HG03159 (cell line): ENCODE measurements around the gene GLI3.

Experiments
- ATAC-seq: cut with Tn5 transposase; IDR thresholded peaks from one replicate; pipeline ENCODE4 v1.9.1; 2021; ENCODE audit warnings: mild to moderate bottlenecking, moderate library complexity; ENCODE audit not compliant: unreplicated experiment

The GLI3 gene

DNA sequence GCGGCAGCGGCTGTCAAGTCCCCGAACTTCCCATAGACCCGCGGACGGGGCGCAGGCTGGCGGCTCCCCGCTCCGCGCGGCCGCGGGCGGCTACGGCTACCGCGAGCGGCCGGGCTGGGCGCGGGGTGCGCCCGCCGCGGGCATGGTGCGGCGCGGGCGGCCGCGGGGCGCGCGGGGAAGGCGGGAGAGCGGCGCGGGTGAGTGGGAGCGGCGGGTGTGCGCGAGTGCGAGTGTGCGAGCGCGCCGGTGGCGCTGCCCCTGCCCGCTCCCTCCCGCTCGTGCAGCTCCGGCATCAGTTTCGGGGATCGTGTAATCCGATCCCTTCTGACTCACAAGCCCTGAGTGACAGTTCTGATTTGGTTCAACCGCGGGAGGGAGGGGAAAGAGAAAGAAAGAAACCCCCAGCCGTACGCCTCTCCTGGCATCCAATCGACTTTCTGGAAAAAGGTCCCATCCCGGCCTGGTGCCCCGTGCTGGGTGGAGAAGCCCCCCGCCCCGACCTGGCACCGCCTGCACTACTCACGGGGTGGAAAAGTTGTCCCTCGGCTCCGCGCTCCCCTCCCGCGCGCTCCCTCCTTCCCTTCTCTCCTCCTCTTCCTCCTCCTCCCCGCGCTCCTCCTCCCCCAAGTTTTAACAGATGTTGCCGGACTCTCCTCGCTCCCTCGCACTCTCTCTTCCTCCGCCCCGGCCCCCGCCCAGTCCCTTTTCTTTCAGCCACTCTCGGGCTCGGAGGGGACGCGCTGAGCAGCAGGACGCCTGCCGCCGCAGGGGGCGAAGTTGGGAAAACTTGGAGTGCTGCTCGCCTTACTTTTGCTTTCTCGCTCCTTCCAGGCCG, at the start of gene GLI3:
Gene GLI3, minus strand, starts transcription at position 234 of the 835 bp plus-strand sequence. CDS start 13,956 bp downstream, outside the sequence.
- peak; percentile 65 for ATAC-seq

DNA sequence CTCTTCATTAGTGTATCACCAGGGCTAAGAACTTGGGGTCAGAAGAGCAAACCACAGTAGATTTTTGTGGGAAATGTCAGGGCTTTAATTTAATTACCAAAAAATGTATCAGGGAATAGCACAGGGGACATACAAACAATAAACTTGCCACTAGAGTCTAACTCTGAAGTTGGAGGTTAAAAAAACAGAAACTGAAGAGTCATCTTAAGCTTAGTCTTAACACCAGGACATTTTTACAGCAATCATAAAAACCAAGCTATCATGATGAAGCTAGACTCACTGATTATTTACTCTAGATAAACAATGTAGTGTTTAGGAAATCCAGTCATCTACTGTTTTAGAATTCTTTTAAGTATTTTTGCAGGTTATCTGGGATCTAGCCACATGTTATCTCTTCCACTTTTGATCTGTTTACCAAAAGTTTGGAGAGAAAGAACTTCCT, 48.4 kb upstream of the GLI3 start:
- ATAC-seq: no peak

DNA sequence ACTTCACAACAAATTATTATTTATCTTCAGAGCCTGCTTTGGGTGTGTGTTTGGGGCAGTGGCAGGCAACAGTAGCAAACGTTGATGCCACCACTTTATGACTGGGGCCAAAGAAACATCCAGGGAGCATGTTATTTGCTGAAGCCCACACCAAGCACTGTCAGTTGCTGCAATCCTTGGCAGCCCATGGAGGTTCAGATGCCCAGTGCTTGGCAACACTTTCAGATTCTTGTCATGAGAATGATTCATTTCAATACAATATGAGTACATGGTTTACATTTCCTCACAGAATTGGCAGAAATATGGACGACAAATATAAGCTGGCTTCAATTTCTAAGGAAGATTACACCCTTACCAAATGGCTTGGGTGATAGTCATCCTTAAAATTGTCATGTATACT, 46.5 kb upstream of the GLI3 start:
- ATAC-seq: no peak

DNA sequence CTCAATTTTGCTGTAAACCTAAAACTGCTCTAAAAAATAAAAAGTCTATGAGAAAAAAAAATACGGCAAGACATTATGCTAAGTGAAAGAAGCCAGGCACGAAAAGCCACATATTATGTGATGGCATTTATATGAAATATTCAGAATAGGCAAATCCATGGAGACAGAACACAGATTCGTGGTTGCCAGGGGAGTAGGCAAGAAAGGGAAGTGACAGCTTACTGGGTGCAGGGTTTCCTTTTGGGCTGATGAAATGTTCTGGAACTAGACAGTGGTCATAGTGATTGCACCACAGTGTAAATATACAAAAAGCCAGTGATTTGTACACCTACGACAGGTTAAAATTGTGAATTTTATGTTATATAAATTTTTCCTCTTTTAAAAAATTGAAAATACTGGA, 41.3 kb upstream of the GLI3 start:
- no peak for ATAC-seq

DNA sequence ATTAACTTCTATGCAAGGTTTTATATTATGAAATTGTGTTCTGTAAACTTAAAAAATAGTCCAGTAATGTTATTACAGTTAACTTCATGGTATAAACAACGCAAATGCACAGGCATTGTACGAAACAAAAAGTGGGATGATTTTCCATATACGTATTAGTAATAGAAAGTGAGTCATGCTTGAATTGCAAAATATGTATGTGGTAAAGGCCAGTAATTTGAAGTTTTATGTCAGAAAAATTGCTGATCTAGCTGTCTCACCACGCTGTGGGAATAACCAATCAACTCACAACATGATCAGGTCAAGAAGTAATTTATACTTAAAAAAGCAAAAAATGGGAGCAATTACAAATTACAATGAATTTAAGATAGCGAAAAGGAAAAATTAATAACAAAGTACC, 37.0 kb upstream of the GLI3 start:
- no peak for ATAC-seq

DNA sequence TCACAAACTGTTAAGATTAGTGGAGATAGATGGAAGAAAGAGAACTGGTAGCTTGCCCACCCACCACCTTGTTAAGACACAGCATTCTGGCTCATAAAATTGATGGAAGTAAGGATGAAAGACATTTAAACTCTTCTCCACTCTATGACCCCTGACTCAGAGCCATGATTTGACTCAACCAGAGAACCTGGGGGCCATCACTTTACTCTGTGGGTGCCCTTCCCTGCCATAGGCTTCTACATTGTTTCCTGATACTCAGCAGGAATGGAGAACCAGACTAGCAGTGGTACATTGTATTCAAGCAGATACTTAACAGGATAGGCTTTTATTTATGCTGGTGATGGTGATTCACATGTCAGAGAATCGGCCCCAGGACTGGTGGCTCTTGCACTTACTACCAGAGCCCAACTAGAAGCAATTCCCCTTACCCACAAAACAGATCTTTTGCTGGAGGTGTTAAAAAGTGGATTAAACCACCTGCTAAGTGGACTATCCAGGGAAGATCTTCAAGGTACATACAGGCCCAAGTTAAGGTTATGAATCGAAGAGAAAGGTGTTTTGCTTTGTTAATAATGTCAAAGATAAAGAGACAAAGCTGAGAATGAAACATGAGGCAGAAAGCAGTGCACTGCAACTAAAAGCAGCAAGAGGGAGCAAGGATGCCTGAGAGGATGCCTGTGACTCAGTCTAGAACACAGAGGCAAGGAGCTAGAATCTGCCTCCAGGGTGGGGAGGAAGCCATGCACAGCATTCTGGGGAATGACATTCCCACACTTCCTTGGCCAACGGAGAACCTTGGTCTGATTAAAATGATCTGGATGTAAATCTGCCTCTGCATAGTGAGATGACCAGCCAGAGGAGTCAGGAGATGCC, 36.0 kb upstream of the GLI3 start:
- no peak for ATAC-seq

DNA sequence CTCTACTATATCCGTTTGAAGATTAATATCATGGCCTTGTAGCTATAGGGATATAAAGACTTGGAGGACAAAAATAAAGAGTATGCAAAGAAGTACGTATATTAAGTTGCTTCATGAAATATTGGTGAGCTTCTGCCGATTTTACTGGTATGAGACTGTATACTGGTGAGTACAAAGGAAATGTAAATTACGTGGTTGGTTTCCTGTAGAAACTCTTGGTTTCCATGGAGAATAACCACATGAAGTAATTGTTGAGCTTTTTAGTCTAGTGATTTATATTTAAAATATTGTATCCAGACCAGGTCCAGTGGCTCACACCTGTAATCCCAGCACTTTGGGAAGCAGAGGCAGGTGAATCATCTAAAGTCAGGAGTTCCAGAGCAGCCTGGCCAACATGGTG, 32.2 kb upstream of the GLI3 start:
- ATAC-seq: no peak

DNA sequence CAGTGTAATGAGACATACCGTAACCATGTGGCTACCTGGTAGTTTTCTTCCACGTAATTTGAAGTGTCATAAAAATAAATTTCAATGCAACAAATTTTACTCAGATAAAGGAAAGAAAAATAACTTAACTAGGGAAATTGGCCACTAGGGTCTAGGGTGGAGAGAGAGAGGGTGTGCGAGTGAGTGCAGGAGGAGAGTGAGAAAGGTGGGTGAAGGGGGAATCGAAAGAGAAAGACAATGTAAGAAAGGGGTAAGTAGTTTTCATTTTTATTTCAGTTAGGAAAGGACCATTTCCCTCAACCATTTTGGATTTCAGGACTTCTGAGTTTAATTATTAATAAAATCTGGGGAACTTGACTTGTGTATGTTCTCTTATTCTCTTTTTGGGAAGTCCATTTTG, 27.7 kb upstream of the GLI3 start:
- ATAC-seq: no peak

DNA sequence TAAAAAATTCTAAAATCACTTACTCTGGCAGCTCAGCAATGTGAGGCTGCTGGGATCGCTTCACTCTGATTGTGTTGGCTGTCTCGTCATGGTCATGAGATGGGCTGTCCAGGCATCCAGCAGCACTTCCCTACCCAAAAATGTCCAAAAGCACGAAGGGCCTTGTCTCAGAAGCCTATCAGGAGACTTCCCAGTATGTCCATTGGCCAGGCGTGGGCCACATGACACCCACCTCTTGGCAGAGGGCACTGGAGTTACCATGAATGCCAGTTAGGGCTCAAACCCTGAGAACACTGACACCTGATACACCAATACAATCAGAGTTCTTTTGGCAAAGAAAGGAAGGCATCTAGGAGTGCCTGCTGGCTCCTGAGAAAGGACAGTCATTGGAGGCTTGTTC, 27.0 kb upstream of the GLI3 start:
- ATAC-seq: no peak

DNA sequence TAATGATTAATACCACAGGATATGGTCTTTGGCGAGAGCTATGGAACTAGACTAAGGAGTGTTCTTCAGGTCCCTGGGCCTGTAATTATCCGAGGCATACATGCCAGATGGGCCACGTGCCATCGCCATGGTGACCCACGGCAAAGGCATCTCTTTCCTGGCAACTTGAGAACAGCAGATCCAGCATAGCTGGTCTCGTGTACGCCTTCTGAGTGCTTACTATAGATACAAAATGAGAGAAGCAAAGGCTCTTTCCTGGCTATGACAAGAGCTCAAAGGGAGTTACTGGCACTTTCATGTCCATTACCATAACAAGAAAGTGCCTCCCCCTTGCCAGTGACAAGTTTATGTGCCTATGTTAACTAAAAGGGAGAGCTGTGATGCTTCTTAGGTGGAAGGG, 26.0 kb upstream of the GLI3 start:
- no peak for ATAC-seq

DNA sequence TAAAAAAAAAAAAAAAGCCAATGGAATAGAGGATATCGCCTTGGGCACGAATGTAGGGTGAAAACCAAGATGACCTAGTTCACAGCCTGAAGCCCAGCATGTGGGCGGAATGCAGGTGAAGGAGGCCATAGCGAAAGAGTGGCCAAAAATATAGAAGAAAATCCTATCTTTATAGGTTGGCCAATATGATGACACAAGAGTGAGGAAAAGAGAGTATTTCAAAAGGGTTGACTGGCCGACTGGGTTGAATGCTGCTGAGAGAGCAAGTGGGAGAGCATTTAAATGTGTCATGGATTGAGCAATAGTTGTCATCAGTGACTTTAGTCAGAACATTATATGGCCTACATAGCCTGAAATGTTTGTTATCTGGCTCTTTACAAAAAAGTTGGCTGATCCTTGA, 17.2 kb upstream of the GLI3 start:
- no peak for ATAC-seq

DNA sequence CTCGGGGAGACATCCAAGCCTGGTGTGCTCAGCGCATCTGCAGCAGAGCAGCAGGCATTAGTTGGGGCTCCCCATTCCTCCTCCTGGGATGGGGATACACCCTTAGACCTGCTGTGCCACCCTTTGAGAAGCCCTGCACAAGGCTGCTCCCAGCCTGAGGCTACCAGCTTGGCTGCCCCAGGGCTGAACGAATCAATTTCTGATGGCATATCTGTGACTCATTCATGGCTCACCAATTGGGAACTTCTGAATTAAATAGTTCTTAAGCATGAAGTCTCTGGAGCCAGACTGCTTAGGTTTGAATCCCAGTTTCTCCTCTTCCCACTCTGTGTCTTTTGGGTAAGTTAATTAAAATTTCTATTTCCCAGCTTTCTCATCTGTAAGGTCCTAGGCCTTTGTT, 16.3 kb upstream of the GLI3 start:
- ATAC-seq: no peak

DNA sequence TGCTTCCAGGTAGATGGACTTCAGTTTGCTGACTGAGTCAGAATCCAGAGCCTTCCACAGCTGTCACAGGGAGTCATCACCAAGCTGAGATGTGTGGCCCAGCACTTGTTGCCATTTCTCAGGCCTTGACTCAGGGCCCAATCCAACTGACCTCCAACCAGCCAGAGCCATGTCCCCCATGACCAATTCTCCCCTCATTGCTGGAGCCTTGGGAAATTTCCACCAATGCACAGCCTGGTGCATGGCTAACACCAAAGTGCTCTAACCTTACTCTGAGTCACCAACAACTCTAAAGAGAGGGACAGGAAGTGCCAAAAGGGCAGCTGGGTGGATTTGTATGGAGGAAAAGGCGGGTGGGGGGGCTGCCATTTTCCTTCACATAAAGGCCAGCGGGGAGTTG, 13.4 kb upstream of the GLI3 start:
- no peak for ATAC-seq

DNA sequence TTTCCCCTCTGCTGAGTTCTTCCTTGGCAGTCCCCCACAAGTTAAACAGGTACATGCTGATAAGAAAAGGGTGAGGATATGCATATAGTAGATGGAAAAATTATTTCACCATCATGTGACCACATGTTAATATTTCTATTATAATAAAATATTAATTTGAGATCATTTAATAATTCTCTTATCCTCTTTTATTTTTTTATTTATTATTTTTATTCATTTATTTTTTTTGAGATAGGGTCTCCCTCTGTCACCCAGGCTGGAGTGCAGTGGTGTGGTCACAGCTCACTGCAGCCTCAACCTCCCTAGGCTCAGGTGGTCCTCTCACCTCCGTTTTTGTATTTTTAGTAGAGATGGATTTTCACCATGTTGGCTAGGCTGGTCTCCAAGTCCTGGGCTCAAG, 11.6 kb upstream of the GLI3 start:
- no peak for ATAC-seq

DNA sequence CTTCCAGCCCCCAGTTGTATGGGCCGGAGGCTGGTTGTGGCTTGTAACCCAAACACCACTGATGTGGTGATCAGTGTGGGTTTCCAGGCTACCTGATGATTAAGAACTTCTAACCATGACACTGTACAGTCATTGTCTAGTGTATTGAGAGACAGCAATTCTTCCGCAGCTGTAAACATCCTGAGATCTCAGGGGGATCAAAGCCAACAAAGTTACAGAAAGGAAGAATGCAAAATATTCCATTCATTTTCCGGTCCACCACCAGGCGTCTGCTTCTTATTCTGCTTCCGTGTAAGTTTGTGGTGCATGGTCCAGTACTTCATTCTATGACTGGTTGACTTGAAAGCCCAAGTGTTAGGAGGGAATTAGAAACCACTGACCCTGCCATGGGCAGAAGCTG, 10.3 kb upstream of the GLI3 start:
- ATAC-seq: no peak

DNA sequence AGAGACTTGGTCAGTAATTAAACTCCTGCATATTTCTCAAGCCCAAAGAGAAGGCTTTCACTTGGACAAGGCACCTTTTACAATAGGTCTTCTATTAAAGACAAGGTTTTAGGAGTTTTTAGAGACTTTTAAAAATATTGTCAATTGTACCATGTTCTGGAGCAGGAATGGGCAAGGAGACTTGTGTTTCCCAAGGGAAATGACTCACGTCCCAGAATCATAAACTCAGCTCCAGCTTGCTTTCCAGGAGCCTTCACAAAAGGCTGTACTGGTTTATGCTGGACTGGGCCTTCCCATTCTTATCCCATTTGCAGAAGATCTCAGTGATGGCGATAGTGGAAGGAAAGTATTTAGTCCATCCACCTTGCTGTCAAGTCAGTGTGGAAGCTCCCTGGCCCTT, 7.8 kb upstream of the GLI3 start:
- ATAC-seq: no peak

DNA sequence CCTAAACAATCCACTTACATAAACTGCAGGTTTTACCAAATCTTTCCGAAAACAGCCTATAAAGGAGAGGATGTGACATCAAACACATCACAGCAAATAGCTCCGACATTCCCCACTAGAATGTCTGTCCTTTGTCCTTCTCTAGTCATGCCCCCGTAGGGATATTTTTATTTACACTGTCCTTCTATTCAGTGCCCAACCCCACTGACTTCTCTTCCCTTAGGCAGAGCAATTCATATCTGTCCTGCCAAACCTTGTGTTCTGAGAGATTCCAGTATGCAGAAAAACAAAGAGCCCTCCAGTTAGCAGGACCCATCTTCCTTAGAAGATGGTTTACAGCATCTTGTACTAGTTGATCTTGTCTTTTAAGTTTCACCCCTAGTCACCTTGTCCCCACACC, 5.4 kb upstream of the GLI3 start:
- ATAC-seq: no peak

DNA sequence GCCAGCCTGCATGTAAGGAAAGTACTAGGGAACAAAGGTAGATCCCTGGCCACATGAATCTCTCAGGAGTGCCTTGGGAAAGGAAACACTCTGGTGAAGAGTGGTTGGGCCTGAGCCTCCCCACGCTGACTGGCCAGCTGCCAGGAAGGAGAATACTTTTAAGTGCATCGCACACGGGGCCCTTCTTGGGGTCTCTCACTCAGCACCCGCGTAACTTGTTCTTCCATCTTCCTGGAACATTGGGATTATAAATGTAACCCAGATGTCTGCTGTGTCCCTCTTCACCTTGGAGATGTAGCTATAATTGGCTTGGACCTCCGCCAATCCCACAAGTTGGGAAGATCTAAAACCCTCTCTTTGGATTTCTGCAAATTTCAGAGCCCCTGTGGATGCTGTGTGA, 4.4 kb upstream of the GLI3 start:
- ATAC-seq: no peak

DNA sequence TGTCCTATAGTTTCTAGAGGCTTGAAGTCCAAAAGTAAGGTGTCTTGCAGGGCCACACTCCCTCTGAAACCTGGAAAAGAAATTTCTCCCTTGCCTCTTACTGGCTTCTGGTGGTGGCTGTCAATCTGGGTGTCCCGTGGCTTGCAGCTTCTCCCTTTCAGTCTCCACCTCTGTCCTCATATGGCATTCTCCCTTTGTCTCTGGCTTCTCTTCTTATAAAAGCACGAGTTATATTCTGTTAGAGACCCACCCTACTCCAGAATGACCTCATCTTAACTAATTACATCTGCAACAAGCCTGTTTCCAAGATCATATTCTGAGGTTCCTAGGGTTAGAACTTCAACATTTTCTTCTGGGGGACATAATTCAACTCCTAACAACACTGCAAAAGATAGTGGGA, 3.4 kb upstream of the GLI3 start:
- no peak for ATAC-seq

DNA sequence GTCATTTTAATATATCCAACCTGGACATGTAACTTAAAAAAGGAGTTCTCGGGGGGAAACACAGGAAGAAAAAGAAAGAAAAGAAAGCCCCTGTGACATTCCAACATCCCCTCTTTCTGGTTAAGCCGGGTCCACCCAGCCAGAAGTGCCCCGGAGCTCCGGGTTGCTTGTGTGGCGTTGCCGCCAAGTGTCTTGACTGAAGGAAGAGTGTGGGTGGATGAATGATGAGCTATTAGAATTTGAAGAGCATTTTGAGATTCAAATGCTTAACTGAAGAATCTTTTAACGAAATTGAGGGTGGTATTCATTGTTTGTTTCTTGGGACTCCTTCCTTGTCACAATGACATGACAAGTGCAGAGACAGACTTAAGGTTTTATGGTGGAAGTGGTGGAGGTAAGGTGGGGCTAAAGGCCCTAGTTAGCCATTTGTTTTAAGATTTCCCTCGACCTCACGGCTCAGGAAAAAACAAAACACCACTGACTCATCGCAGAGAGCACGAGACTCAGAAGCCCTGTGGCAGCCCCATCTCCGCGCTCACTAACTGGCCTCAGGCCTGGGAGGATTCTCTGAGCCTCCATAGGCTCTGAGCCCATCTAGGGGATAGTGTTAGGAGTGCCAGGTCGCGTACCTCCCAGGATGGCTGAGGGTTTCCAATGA, 1.8 kb upstream of the GLI3 start:
- no peak for ATAC-seq

DNA sequence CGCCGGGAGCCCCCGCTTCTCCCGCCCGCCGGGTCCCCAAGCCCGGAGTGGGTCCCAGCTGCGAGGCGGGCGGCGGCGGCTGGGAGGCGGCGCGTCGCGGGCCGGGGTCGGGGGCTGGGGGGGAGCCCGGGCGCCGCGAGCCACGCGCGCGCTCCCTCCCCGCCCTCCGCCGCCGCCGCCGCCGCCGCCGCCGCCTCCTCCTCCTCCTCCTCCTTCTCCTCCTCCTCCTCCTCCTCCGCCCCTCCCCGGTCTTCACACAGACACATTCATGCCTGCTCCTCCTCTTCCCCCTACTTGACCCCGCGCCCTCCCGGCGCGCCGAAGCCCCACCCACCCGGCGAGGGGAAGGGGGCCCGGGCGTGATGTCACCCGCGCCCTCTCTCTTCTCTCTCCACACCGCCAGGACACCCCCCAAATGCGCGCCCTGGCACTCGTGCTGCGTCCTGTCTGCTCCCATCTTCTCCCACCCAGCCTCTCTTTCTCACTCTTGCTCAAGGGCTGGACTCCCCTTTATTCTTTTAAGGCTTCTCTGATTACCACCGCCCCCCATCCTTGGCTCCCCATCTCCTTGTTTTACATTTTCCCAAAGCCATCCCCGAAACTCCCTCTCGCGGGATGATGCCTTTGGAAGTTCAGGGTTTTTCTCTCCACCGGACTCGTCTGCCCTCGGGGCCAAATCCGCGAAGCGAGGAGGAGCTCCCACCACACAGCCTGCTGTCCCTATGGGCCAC, 967 bp upstream of the GLI3 start:
- ATAC-seq: no peak
